Progenitor cell of endocrine pancreas (in vitro differentiated cells): Measurements from ENCODE around the gene IFT27. TPM values are rescaled to one million over a fixed set of nuclear protein-coding genes. Genes with fewer than 3 reads are reported as not detected.

ENCODE experiments used
- DNase-seq: peaks from one replicate; pipeline ENCODE4 v3.0.0; 2021; ENCODE audit warnings: low spot score; ENCODE audit not compliant: unreplicated experiment
- H3K27ac Mint-ChIP-seq: 2 replicates; pipeline ENCODE4 v1.8.0; 2021; ENCODE audit warnings: mild to moderate bottlenecking, moderate library complexity, mixed read lengths
- H3K27me3 Mint-ChIP-seq: 2 replicates; pipeline ENCODE4 v1.8.0; 2021; ENCODE audit warnings: mixed read lengths
- H3K36me3 Mint-ChIP-seq: 2 replicates; pipeline ENCODE4 v1.8.0; 2022; ENCODE audit warnings: mixed read lengths; ENCODE audit not compliant: insufficient read depth
- H3K4me1 Mint-ChIP-seq: 2 replicates; pipeline ENCODE4 v1.8.0; 2021; ENCODE audit warnings: low read depth, mixed read lengths
- H3K4me3 Mint-ChIP-seq: 2 replicates; pipeline ENCODE4 v1.8.0; 2021; ENCODE audit warnings: low read depth, mild to moderate bottlenecking, moderate library complexity, mixed read lengths
- H3K9me3 Mint-ChIP-seq: 2 replicates; pipeline ENCODE4 v1.8.0; 2021; ENCODE audit warnings: low read depth, mixed read lengths
- total RNA-seq: library from RNA; stranded (reverse); gene quantifications from 2 replicates; pipeline ENCODE4 v1.2.1, GENCODE V29; 2021
- TF ChIP-seq, protein P1 (sequence below): fragments of 200-600 bp; sonication (generic); IDR thresholded peaks from one replicate; pipeline ENCODE4 v1.5.0; 2021; ENCODE audit warnings: antibody characterized with exemption, mild to moderate bottlenecking; ENCODE audit not compliant: unreplicated experiment

Gene IFT27
- total RNA-seq, 1 donor from 2014 or later, result 52.3 TPM

- H3K36me3 Mint-ChIP-seq, result no peaks in the 10 kb centered on the region
- no peak overlapping the region for H3K27ac Mint-ChIP-seq
- no peak overlapping the region for H3K4me3 Mint-ChIP-seq
- no peak for DNase-seq
- peaks cover 7% of the 10 kb centered on the region for H3K4me1 Mint-ChIP-seq
- H3K27me3 Mint-ChIP-seq, result no peaks in the 10 kb centered on the region
- TF ChIP-seq, protein P1, sequence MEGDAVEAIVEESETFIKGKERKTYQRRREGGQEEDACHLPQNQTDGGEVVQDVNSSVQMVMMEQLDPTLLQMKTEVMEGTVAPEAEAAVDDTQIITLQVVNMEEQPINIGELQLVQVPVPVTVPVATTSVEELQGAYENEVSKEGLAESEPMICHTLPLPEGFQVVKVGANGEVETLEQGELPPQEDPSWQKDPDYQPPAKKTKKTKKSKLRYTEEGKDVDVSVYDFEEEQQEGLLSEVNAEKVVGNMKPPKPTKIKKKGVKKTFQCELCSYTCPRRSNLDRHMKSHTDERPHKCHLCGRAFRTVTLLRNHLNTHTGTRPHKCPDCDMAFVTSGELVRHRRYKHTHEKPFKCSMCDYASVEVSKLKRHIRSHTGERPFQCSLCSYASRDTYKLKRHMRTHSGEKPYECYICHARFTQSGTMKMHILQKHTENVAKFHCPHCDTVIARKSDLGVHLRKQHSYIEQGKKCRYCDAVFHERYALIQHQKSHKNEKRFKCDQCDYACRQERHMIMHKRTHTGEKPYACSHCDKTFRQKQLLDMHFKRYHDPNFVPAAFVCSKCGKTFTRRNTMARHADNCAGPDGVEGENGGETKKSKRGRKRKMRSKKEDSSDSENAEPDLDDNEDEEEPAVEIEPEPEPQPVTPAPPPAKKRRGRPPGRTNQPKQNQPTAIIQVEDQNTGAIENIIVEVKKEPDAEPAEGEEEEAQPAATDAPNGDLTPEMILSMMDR, result no peak
- no peaks in the 10 kb centered on the region for H3K9me3 Mint-ChIP-seq
Measured at GRCh38 chr22:36772451-36772850, 3.5 kb downstream of the IFT27 start.

GRCh38 chr22:36771356-36772063, 4.4 kb downstream of the IFT27 start:
- Mint-ChIP-seq H3K27ac (no peak overlapping the region), H3K9me3 (no peaks in the 10 kb centered on the region), H3K27me3 (no peaks in the 10 kb centered on the region), H3K4me3 (no peak overlapping the region), H3K36me3 (no peaks in the 10 kb centered on the region), H3K4me1 (peaks cover 6% of the 10 kb centered on the region)
- TF ChIP-seq, protein P1, result no peak
- DNase-seq, result no peak

DNA sequence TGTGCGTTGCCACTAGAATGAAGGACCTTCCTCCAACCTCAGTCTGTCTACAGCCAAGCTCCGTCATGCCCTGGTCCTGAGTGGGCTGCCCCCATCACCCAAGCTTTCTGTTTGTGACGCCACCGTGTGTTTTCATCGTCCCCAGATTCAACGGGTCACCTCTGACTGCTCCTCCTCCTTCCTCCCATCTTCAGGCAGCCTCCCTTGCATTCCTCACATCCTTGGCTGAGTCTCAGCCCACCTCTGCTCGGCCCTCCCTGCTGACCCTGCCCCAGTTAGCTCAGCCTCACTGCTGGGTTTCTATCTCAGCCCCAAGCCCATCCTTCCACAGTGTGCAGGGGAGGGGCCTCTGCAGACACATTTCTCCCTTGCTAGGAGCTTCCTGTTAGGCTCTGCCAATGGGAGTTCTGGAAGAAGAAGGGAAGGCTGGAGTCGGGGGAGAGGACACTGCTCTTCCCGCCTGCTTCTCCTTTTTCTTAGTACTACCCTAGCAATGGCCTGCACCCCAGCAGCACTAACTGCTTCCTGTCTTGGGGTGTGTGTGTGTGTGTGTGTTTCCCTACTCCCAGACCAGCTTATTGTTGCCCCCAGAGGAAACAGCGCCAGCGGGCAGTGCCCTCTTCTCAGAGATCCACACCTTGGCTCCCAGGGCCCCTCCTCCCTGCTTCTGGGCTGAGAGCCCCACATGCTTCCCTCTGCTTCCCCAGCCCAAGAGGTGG, 5.2 kb downstream of the IFT27 start:
- Mint-ChIP-seq H3K36me3 (peaks cover 1% of the 10 kb centered on the region), H3K27ac (no peak overlapping the region), H3K4me1 (peaks cover 4% of the 10 kb centered on the region), H3K9me3 (no peaks in the 10 kb centered on the region), H3K27me3 (no peaks in the 10 kb centered on the region), H3K4me3 (no peak overlapping the region)
- TF ChIP-seq, protein P1, result no peak
- DNase-seq, result no peak

DNA sequence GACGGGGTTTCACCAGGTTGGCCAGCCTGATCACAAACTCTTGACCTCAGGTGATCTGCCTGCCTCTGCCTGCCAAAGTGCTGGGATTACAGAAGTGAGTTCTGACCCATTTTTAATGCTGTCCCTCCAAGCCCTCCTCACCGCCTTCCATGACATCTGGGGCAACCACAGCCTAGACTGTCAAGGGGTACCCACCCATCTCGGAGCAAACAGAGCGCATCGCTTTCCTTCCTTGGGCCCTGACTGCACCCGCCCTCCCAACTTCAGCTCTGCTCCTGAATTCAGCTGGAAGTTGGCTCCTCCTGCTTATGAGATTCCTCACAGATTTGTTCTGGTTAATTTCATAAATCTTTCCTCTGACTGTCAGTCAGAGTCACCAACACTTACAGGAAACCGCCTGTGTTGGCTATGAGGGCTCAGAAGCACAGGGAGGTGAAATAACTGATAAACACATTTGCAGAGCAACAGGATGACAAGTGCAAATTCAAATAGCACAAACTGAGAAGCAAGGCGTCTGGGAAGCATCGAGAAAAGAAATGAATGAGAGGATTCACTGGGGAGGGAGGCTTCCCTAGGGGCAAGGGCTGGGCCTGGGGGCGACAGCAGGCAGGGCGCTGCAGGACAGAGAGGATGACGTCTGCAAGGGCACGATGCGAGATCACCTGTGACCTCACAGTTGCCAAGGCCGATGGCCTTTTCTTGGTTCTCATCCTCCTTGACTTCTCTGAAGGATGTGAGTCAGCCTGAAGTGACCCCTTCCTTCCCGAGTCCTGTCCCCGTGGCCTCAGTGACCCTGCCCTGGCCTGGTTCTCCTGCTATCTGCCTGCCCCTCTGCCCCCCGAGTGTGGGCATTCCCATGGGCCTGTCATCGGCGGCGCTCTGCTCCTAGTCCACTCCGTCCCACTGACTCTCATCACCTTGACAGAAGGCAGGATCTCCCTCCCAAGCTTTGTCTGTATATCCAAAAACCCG, 6.1 kb downstream of the IFT27 start:
- Mint-ChIP-seq H3K4me3 (no peak overlapping the region), H3K4me1 (no peaks in the 10 kb centered on the region), H3K27me3 (no peaks in the 10 kb centered on the region)

More for the DNA sequence above, 6.1 kb downstream of the IFT27 start:
- Mint-ChIP-seq H3K9me3 (no peaks in the 10 kb centered on the region), H3K27ac (no peak overlapping the region), H3K36me3 (peaks cover 5% of the 10 kb centered on the region)
- no peak for DNase-seq
- TF ChIP-seq, protein P1, result no peak
